HG03460 (cell line): ENCODE data around the gene CYP1B1.
"Not testable (repeated sequence)": the region's sequence is repeated elsewhere in the genome, so short reads cannot be mapped to it uniquely, and the experiment has no call there.

Experiments
- ATAC-seq: cut with Tn5 transposase; IDR thresholded peaks from one replicate; pipeline ENCODE4 v1.9.1; 2021; ENCODE audit not compliant: unreplicated experiment

The CYP1B1 gene

GRCh38 chr2:38075507-38076151 lies at the start of gene CYP1B1:
CYP1B1 (minus strand) TSS chr2:38076151; CDS start chr2:38075388, 763 bp downstream.
- ATAC-seq, result no peak

GRCh38 chr2:38125007-38125406 lies 49.1 kb upstream of the CYP1B1 start:
- ATAC-seq, result no peak

GRCh38 chr2:38123911-38124310 lies 48.0 kb upstream of the CYP1B1 start:
- ATAC-seq, result no peak

- ATAC-seq, result no peak
Measured at GRCh38 chr2:38122344-38122743, 46.4 kb upstream of the CYP1B1 start.

- no peak for ATAC-seq
Measured at GRCh38 chr2:38121481-38121880, 45.5 kb upstream of the CYP1B1 start.

- ATAC-seq, result no peak
Measured at GRCh38 chr2:38120829-38121228, 44.9 kb upstream of the CYP1B1 start.

GRCh38 chr2:38120264-38120592 lies 44.3 kb upstream of the CYP1B1 start:
- no peak for ATAC-seq

- no peak for ATAC-seq
Measured at GRCh38 chr2:38116762-38117161, 40.8 kb upstream of the CYP1B1 start.

GRCh38 chr2:38115216-38116032 lies 39.5 kb upstream of the CYP1B1 start:
- ATAC-seq, result peak; percentile 68

- ATAC-seq, result no peak
Measured at GRCh38 chr2:38113981-38114708, 38.2 kb upstream of the CYP1B1 start.

- no peak for ATAC-seq
Measured at GRCh38 chr2:38113051-38113450, 37.1 kb upstream of the CYP1B1 start.

- ATAC-seq, result not testable (repeated sequence)
Measured at GRCh38 chr2:38111350-38111749, 35.4 kb upstream of the CYP1B1 start.

- ATAC-seq, result no peak
Measured at GRCh38 chr2:38109732-38110181, 33.8 kb upstream of the CYP1B1 start.

GRCh38 chr2:38108907-38109731 lies 33.2 kb upstream of the CYP1B1 start:
- no peak for ATAC-seq

- no peak for ATAC-seq
Measured at GRCh38 chr2:38107738-38108410, 31.9 kb upstream of the CYP1B1 start.

- ATAC-seq, result no peak
Measured at GRCh38 chr2:38106405-38107094, 30.6 kb upstream of the CYP1B1 start.

- no peak for ATAC-seq
Measured at GRCh38 chr2:38105922-38106321, 30.0 kb upstream of the CYP1B1 start.

- ATAC-seq, result no peak
Measured at GRCh38 chr2:38104598-38104997, 28.6 kb upstream of the CYP1B1 start.

GRCh38 chr2:38100328-38100727 lies 24.4 kb upstream of the CYP1B1 start:
- no peak for ATAC-seq
